GM12872 (cell line): ENCODE results near the gene OR2AT4.

Source experiments
- TF ChIP-seq, protein P1 (sequence below): IDR thresholded peaks from 3 replicates; pipeline ENCODE4 v1.5.1; 2011; ENCODE audit warnings: low read depth, mild to moderate bottlenecking, low read length, moderate library complexity; ENCODE audit not compliant: insufficient read depth

OR2AT4 gene

DNA sequence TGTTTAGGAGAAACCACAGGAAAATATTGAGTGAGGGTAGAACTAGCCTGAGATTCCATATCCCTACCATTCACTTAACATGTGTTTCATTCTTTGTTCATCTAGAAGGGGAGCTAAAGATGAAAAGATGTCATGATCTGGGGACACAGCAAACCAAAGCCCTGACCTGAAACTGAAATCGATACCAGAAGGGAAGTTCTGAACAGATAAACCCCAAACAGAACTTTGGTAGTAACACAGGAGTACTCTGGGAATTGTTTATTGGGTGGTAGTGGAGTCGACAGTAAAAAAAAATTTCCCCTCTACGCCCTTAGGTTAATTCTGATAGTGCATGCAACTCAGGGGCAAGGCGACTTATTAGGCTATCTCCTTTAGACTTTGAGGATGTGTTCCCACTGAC, 27.2 kb downstream of the OR2AT4 start:
- TF ChIP-seq, protein P1, sequence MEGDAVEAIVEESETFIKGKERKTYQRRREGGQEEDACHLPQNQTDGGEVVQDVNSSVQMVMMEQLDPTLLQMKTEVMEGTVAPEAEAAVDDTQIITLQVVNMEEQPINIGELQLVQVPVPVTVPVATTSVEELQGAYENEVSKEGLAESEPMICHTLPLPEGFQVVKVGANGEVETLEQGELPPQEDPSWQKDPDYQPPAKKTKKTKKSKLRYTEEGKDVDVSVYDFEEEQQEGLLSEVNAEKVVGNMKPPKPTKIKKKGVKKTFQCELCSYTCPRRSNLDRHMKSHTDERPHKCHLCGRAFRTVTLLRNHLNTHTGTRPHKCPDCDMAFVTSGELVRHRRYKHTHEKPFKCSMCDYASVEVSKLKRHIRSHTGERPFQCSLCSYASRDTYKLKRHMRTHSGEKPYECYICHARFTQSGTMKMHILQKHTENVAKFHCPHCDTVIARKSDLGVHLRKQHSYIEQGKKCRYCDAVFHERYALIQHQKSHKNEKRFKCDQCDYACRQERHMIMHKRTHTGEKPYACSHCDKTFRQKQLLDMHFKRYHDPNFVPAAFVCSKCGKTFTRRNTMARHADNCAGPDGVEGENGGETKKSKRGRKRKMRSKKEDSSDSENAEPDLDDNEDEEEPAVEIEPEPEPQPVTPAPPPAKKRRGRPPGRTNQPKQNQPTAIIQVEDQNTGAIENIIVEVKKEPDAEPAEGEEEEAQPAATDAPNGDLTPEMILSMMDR = no peak

DNA sequence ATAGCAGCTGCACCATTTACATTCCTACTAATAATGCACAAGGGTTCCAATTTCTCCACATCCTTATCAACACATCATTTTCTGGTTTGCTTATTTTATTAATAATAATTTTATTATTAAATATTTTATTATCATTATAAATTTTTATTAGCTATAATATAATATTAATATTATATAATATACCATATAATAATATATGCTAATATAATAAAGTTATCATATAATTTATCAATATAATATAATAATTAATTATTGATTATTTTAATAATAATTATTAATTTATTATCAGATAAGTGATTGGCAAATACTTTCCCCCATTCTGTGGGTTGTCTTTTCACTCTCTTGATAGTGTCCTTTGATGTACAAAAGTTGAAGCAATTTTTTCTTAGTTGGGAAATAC, 27.7 kb downstream of the OR2AT4 start:
- TF ChIP-seq, protein P1 = no peak

- TF ChIP-seq, protein P1 = no peak
Measured at GRCh38 chr11:75068559-75068958, 28.1 kb downstream of the OR2AT4 start.

- TF ChIP-seq, protein P1 = no peak
Measured at GRCh38 chr11:75066061-75066460, 30.6 kb downstream of the OR2AT4 start.

DNA sequence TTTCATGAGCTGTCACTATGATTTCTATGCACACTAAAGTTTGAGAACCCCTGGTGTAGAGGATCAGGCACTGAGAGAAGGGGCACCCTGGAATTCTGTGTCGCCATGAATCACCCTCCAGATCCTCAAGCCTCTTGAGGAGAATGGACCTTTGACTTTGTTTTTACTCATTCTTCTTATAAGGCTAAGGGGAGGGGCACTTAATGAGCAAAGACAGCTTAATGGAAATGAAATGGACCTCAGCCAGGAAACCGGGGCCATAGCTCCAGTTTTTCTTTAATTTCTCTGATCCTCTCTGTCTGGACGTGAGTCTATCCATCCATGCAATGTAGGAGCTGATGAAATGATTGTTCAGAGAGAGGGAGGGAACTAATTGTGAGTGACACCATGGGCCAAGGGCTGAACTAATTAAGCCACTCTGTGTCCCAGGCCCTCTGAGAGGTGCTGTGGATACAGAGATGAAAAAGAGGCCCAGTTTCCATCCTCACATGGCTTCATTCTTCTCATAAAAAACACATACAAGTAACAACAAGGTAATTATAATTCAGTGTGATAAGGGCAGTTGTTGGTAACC, 32.8 kb downstream of the OR2AT4 start:
- TF ChIP-seq, protein P1 = no peak

GRCh38 chr11:75059299-75059698, 37.4 kb downstream of the OR2AT4 start:
- TF ChIP-seq, protein P1 = no peak

- TF ChIP-seq, protein P1 = no peak
Measured at GRCh38 chr11:75056814-75057213, 39.9 kb downstream of the OR2AT4 start.

- TF ChIP-seq, protein P1 = no peak
Measured at GRCh38 chr11:75055511-75055910, 41.2 kb downstream of the OR2AT4 start.
